Fibroblast of peridontal ligament (primary cell): ENCODE data around the gene ITGA8.
"Not testable (repeated sequence)": the region's sequence is repeated elsewhere in the genome, so short reads cannot be mapped to it uniquely, and the experiment has no call there.

ENCODE experiments used
- DNase-seq: peaks from one replicate; pipeline ENCODE4 v3.0.0-alpha.2; 2010; ENCODE audit errors: extremely low read depth

The ITGA8 gene

GRCh38 chr10:15609246-15609645 lies 110.5 kb downstream of the ITGA8 start:
- no peak for DNase-seq

DNA sequence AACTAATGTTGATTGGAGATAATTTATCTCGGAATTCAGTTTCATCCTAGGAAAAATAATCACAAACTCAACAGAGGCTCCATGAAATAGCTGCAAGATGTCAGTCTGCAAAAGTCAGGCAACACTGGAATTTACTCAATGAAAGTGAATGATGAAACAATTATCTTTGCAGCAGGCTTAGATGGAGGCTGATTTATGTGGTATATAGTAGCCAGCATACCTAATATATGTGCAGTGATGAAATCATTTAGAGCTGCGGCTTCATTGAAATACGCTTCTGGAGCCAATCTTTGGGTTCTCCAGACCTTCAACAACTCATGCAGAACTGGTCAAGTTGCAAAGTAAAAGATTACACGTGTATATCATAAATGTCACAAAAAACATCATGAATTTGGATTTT lies 113.3 kb downstream of the ITGA8 start:
- DNase-seq: no peak

- peak; percentile 70 for DNase-seq
These were observed 113.9 kb downstream of the ITGA8 start for GRCh38 chr10:15605740-15606369.

DNA sequence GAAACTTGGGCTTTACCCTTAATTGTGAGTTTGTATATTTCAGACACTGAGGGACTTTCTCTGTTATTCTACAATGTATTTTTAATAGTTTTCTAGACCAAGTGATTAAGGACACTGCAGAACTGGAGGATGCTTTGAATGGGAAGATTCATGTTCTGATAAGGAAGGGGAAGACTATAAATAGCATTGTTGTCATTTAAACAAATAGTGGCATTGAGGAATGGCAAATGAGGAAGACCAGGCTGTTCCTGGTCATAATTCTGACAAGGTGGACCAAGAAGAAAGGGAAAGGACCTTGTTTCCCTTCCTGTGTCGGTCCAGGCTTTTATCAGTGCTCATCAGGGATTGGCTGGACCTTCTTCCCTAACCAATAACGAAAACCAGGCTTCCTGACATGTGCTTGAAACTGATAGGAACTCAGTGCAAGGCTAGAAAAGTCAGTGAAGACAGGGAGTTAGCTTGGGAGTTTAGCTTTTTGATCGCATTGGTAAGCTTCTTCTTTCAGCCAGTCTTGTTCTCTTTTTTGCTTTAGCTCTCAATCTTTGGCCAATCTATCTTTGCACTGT lies 116.2 kb downstream of the ITGA8 start:
- no peak for DNase-seq

DNA sequence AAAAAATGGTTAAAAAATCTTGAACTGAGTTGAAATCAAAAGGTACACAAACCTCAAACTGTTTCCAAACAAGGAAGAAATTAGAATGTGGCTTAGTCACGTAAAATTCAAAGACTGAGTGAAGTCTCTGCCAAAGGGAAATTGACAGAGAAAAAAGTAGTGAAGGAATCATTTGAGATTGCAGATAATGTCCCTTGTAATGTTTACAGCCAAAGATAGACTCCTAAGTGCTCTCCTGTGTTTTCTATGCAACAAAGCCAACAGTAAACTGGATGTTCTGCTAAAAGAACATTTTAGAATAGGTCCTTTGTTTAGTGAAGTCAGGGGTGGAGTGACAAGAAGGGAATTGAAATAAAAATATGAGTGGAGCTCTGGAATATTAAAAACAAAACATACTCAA lies 117.9 kb downstream of the ITGA8 start:
- no peak for DNase-seq

- DNase-seq: no peak
These were observed 124.5 kb downstream of the ITGA8 start for GRCh38 chr10:15595260-15595659.

DNA sequence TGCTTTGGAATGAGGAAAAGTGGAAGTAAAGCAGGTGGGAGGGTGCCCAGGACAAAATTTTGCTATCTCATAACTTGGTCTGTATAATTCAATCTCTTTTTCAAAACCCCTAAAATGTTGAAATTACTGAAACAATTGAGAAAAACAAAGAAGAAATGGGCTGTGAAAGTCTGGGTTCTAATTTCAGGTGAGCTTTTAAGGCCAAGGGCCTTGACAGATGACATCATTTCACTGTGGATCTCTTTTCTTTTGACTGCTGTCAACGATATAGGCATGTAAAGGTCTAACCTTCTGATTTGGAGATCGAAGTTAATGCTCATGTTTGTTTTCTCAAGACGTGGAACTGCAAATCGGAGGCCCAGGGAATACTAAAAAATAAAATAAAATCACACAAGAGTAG lies 127.8 kb downstream of the ITGA8 start:
- no peak for DNase-seq

DNA sequence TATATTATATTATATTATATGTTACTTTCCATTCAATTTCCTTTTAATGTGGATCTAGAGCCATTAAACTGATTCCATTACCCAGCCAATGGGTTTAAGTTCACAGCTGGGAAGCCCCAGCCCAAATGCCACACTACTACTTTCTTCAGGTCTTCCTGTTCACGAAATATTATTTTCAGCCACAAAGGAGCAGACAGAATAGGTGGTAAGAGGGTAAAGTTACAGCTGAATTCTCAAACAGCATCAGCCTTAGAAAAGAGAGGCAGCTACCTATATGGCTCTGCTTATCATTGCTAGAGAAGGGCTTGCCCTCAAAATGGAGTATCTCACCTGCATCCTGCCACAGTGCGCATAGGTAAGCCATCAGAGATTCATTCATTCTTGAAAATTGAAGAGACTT lies 128.3 kb downstream of the ITGA8 start:
- no peak for DNase-seq

DNA sequence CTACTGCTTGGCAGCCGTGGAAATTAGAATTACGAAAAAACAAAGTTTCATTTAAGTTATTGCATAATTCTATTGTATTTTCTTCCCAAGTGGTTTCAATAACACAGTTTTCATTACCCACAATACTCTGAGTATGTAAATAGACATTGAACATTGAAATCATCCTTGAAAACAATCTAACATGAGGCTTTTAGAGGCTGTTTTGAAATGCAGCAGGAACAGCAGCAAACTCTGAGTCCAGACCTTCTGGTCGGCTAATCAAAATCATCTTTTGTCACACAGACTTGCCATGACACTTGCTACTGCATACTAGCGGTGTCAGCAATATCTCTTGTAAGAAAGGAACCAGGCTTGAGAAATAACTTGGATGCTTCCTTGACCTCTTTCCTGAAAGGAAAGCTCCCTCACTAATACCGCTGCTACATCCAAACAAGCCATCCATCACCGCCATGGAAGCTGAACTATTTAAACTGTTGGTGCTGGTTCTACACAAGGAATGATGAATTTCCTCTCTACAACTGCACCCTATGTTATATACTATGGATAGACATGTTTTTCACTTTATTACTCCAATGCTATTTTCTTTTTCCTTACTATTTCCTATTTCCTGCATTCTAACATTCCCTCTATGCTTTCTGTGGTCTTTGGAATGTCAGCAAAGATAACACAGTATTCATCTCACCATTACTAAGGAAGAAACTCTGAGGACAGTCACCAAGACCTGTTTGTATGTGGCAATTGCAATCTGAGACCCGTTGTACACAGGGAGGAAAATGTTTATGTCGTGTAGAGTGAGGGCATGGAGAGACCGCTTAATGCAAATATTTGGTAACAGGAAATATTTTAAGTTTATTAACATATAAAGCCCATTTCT lies 130.8 kb downstream of the ITGA8 start:
- DNase-seq: peak; percentile 74

- no peak for DNase-seq
These were observed 131.6 kb downstream of the ITGA8 start for GRCh38 chr10:15588151-15588550.

GRCh38 chr10:15587271-15587670 lies 132.5 kb downstream of the ITGA8 start:
- peak; percentile 63 for DNase-seq

DNA sequence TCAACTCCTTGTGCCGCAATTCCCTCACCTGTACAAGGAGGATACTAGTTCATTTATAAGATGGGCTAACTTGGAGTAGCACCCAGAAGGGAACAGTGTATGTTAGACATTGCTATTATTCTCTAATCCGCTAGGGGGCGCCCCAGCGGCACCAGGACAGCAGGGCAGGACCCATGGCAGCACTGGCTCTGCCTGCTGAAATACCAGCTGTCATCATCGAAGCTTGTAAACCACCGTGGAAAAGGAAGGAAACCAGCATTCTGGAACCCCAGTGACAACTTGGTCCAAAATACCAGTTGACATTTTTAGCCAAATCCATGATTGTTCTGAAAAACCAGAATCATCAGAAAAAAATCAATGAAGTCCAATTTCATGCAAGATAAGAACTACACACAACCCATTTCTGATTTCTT lies 134.4 kb downstream of the ITGA8 start:
- peak; percentile 67 for DNase-seq

- not testable (repeated sequence) for DNase-seq
These were observed 136.8 kb downstream of the ITGA8 start for GRCh38 chr10:15582972-15583371.

- peak; percentile 86 for DNase-seq
These were observed 140.1 kb downstream of the ITGA8 start for GRCh38 chr10:15579605-15580004.

DNA sequence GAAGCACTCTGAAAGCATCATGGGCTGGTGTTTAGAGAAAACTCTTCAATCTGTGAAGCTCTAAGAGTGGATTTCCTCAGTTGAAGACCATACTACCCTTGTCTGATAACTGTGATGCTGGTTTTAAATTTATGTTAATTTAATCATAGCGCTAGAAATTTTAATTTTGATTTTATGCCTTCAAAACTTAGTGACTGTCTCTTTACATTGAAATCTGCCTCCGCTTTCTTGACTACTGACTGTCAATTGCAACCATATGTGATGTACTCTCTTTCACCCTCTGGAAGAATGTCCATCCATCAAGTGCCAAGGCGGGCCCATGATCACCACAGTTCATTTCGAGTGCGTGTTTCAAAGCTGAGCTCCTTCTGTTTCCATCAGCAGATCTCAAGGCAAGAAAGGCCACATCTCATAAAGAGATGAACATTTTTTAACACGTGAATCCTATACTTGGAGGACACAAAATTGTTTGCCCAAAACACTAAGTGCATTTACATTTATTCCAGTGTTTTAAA lies 147.1 kb downstream of the ITGA8 start:
- DNase-seq: no peak

GRCh38 chr10:15571575-15571974 lies 148.1 kb downstream of the ITGA8 start:
- DNase-seq: peak; percentile 57

DNA sequence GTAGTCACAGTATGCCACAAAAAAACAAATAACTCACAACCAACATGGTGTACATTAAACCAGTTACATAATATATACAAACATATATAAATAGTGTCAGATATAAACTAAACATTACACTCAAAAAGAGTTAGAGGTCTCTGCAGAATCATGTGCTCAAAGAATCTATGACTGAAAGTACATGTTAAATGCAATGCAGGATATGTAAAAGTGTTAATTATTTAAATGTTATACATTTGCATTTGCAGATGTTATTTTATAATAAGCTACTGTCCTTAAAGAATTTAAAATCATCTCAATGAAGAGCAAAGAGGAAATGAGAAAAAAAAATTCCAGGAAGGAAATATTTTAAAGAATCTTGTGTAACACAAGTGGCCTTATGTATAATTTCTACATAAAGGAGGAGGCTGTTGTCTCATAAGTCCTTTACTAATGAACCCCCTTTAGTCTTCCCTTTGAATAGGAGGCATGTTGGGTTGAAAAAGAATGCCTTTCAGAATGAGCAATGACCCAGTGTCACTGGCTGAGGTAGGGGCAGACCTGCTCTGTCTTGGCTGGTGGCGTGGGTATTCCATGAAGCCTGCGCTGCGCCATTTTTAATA lies 148.9 kb downstream of the ITGA8 start:
- DNase-seq: no peak

GRCh38 chr10:15567952-15568351 lies 151.8 kb downstream of the ITGA8 start:
- no peak for DNase-seq

DNA sequence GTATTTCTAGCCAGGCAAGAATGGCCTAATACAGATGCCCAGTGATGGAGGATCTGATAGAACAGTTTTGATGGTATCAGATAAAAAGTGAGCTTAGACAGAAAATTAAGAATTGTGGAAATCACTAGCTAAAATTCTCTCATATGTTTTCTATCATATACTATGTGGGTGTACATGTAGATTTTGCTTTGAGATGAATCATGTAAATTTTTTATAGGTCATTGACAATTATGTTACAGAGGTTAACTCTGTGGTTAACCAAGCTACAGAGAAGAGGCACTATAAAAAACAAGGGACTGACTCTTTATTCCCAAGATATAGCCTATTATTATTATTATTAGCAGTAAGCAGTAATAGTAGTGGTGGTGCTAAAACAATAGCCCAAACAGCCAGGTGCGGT lies 156.5 kb downstream of the ITGA8 start:
- peak; percentile 69 for DNase-seq

GRCh38 chr10:15562578-15562977 lies 157.1 kb downstream of the ITGA8 start:
- no peak for DNase-seq

DNA sequence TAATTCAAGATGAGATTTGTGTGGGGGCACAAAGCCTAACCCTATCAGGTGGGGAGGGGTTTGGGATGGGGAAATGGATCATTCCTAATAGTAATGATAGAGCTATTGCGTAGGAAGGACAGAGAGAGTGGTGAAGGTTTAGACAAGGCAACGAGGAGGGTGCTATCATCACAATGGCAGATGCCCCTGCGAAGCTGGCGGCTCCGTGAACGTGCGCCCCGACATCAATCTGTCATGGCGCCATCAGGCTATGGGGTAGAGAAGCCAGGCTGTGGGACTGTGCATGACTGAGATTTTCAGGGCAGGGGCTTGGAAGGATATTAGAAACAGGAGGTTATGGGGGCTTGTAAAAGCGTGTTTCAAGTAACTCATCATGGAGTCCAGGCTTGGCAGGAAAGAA lies 157.6 kb downstream of the ITGA8 start:
- DNase-seq: no peak

- peak; percentile 95 for DNase-seq
These were observed 161.6 kb downstream of the ITGA8 start for GRCh38 chr10:15558136-15558535.
